Liver (tissue), 3 donors: Measurements from ENCODE around the gene SIN3B.

Experiments used
- FOXA1 ChIP-seq: IDR thresholded peaks from 2 replicates; pipeline ENCODE4 v1.6.1; 2016; ENCODE audit warnings: antibody characterized with exemption
- GABPA ChIP-seq, 2 donors: IDR thresholded peaks in 1 of 2; conservative IDR thresholded peaks in 1 of 2; 2 replicates each; pipeline ENCODE4 v1.6.1; 2016; ENCODE audit warnings: antibody characterized with exemption in 2 of 2, mild to moderate bottlenecking in 1 of 2, moderate library complexity in 1 of 2
- RAD21 ChIP-seq, 2 donors: IDR thresholded peaks; 2 replicates each; pipeline ENCODE4 v1.6.1; 2016; ENCODE audit warnings: antibody characterized with exemption in 2 of 2, mild to moderate bottlenecking in 2 of 2
- SP1 ChIP-seq: IDR thresholded peaks from 2 replicates; pipeline ENCODE4 v1.6.1; 2018; ENCODE audit warnings: antibody characterized with exemption, mild to moderate bottlenecking
- TAF1 ChIP-seq: conservative IDR thresholded peaks from 2 replicates; pipeline ENCODE4 v1.6.1; 2016; ENCODE audit warnings: antibody characterized with exemption, mild to moderate bottlenecking
- YY1 ChIP-seq: IDR thresholded peaks from 2 replicates; pipeline ENCODE4 v1.6.1; 2016; ENCODE audit warnings: antibody characterized with exemption, mild to moderate bottlenecking
- TF ChIP-seq, protein P1 (sequence below): fragments of 150-350 bp; IDR thresholded peaks from 2 replicates; pipeline ENCODE4 v1.5.1; 2017; ENCODE audit warnings: improper control_type of control experiment, low read depth, low read length; ENCODE audit not compliant: missing input control
- TF ChIP-seq, protein P2 (sequence below): IDR thresholded peaks from 2 replicates; pipeline ENCODE4 v1.6.1; 2016; ENCODE audit warnings: antibody characterized with exemption
- TF ChIP-seq, protein P3 (sequence below): IDR thresholded peaks from 2 replicates; pipeline ENCODE4 v1.6.1; 2016; ENCODE audit warnings: antibody characterized with exemption, mild to moderate bottlenecking
- TF ChIP-seq, protein P4 (sequence below): IDR thresholded peaks from 2 replicates; pipeline ENCODE4 v1.6.1; 2016; ENCODE audit warnings: antibody characterized with exemption
- donor health status: healthy.
- donor health status: healthy.

DNA sequence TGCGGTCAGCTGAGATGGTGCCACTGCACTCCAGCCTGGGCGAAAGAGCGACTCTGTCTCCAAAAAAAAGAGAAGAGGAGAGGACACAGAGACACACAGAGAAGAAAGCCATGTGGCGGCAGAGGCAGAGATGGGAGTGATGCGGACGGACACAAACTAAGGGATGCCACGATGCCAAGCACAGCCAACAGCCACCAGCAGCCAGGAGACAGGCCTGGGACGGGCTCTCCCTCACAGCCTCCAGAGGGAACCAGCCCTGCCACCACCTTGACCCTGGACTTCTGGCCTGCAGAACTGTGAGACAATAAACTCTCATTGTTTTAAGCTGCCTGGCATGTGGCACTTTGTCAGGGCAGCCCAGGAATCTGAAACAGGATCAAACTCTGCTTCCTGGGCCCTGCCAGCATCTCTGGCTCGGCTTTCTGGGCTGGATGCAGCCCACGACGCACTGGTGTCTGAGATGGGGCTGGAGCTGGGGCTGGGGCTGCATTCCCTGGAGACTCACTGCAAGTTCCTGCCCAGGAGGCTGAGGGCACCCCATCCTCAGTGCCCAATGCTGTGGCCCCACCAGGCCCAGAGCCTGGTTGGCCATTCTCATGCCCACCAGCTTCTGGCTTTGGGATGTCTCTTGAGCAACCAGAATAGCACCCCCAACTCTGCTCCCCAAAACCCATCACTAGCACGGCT, 62.6 kb downstream of the SIN3B start:
- TF ChIP-seq, protein P1, sequence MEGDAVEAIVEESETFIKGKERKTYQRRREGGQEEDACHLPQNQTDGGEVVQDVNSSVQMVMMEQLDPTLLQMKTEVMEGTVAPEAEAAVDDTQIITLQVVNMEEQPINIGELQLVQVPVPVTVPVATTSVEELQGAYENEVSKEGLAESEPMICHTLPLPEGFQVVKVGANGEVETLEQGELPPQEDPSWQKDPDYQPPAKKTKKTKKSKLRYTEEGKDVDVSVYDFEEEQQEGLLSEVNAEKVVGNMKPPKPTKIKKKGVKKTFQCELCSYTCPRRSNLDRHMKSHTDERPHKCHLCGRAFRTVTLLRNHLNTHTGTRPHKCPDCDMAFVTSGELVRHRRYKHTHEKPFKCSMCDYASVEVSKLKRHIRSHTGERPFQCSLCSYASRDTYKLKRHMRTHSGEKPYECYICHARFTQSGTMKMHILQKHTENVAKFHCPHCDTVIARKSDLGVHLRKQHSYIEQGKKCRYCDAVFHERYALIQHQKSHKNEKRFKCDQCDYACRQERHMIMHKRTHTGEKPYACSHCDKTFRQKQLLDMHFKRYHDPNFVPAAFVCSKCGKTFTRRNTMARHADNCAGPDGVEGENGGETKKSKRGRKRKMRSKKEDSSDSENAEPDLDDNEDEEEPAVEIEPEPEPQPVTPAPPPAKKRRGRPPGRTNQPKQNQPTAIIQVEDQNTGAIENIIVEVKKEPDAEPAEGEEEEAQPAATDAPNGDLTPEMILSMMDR: no peak
- TF ChIP-seq GABPA (IDR thresholded peaks at IDR 0.05 in 1 of 2, conservative IDR thresholded peaks at IDR 0.05 in 1 of 2) (no peak), SP1 (no peak), YY1 (no peak), TAF1 (no peak), RAD21 (IDR thresholded peaks at IDR 0.05) (no peak), FOXA1 (no peak)
- TF ChIP-seq, protein P2, sequence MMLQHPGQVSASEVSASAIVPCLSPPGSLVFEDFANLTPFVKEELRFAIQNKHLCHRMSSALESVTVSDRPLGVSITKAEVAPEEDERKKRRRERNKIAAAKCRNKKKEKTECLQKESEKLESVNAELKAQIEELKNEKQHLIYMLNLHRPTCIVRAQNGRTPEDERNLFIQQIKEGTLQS: no peak
- TF ChIP-seq, protein P3, sequence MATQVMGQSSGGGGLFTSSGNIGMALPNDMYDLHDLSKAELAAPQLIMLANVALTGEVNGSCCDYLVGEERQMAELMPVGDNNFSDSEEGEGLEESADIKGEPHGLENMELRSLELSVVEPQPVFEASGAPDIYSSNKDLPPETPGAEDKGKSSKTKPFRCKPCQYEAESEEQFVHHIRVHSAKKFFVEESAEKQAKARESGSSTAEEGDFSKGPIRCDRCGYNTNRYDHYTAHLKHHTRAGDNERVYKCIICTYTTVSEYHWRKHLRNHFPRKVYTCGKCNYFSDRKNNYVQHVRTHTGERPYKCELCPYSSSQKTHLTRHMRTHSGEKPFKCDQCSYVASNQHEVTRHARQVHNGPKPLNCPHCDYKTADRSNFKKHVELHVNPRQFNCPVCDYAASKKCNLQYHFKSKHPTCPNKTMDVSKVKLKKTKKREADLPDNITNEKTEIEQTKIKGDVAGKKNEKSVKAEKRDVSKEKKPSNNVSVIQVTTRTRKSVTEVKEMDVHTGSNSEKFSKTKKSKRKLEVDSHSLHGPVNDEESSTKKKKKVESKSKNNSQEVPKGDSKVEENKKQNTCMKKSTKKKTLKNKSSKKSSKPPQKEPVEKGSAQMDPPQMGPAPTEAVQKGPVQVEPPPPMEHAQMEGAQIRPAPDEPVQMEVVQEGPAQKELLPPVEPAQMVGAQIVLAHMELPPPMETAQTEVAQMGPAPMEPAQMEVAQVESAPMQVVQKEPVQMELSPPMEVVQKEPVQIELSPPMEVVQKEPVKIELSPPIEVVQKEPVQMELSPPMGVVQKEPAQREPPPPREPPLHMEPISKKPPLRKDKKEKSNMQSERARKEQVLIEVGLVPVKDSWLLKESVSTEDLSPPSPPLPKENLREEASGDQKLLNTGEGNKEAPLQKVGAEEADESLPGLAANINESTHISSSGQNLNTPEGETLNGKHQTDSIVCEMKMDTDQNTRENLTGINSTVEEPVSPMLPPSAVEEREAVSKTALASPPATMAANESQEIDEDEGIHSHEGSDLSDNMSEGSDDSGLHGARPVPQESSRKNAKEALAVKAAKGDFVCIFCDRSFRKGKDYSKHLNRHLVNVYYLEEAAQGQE: no peak
- TF ChIP-seq, protein P4, sequence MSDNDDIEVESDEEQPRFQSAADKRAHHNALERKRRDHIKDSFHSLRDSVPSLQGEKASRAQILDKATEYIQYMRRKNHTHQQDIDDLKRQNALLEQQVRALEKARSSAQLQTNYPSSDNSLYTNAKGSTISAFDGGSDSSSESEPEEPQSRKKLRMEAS: no peak
